ENCODE data around the gene ZNF329. TPM values are rescaled to one million over a fixed set of nuclear protein-coding genes. Genes with fewer than 3 reads are reported as not detected.
A peak's percentile ranks its signal among the peaks of the same experiment; 100 is the strongest.

The ZNF329 gene
- total and polyA plus RNA-seq, 2 experiments from 2014 or later: 1.8 to 18.4 TPM

DNA sequence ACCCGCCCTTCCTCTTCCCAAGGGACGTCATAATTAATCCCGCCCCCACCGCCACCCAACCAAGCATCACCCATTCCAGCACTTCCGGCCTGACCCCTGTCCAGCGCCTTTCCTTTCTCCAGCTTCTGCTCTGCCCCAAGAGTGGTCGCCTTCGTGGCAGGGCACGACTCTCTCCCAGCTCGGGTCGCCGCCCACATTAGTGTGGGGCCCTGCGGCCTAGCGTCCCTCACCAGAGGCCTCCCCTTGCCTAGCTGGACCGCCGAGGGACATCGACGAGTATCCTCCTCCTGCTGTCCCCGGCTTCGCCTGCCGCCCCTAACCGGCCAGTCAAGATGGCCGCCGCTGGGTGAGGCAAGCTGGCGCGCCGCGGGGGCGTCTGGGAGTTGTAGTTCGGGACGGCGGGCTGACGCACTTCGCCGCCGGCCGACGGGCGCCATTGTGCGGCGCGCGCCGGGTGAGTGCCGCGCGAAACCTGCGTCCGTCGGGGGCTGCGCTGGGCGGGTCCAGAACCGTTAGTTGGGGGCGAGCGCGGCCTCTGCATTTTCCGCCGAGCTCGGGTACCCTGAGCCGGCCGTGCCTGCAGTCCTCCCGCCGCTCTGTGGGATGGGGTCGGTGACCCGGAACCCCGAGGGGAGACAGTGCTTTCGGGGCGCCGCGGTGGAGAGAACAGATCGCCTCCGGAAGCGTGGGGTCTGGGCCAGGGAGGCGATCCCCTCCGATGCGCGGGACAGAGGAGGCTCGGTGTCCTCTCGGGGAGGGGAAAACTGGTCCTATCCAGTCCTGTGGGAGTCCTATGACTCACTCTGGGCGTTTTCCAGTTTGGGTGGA lies 32.6 kb upstream of the ZNF329 start, which contains the start of gene ZNF274:
Gene ZNF274 (plus strand): TSS at position 73 of the 828 bp plus-strand sequence. CDS start 905 bp downstream, outside the sequence.
- WGBS (ENCODE audit: low lambda C conversion rate, missing lambda C conversion rate): 1% methylated on average over 74 of the region's 80 CpGs
- peak; percentile 97 for DNase-seq (ENCODE audit: low spot score)
- no peaks in the 10 kb centered on the region for H3K27me3 ChIP-seq
- TF ChIP-seq, protein P1, sequence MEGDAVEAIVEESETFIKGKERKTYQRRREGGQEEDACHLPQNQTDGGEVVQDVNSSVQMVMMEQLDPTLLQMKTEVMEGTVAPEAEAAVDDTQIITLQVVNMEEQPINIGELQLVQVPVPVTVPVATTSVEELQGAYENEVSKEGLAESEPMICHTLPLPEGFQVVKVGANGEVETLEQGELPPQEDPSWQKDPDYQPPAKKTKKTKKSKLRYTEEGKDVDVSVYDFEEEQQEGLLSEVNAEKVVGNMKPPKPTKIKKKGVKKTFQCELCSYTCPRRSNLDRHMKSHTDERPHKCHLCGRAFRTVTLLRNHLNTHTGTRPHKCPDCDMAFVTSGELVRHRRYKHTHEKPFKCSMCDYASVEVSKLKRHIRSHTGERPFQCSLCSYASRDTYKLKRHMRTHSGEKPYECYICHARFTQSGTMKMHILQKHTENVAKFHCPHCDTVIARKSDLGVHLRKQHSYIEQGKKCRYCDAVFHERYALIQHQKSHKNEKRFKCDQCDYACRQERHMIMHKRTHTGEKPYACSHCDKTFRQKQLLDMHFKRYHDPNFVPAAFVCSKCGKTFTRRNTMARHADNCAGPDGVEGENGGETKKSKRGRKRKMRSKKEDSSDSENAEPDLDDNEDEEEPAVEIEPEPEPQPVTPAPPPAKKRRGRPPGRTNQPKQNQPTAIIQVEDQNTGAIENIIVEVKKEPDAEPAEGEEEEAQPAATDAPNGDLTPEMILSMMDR (IDR thresholded peaks at IDR 0.05; ENCODE audit: poor library complexity): no peak
- TF ChIP-seq EZH2 (IDR thresholded peaks at IDR 0.05; ENCODE audit: borderline replicate concordance): no peak
- TF ChIP-seq EZH2phosphoT487 (IDR thresholded peaks at IDR 0.05; ENCODE audit: low read depth, severe bottlenecking, unreplicated experiment): no peak
- H4K20me1 ChIP-seq (ENCODE audit: insufficient read depth, poor library complexity, severe bottlenecking): no peaks in the 10 kb centered on the region
- peak within 1 kb of the TSS; percentile 81 for H3K4me2 ChIP-seq
- no peaks in the 10 kb centered on the region for H3K9me2 ChIP-seq (replicated peaks; ENCODE audit: insufficient read depth)
- H3K36me3 ChIP-seq (replicated peaks; ENCODE audit: insufficient read depth, low read depth): peaks cover 19% of the 10 kb centered on the region
- no peaks in the 10 kb centered on the region for H3K4me1 ChIP-seq (ENCODE audit: insufficient read depth)
- peak within 1 kb of the TSS; percentile 95 for H2AFZ ChIP-seq
- H3K79me2 ChIP-seq: peaks cover 29% of the 10 kb centered on the region
- H3K27ac ChIP-seq: peak within 1 kb of the TSS; percentile 100
- H3K4me3 ChIP-seq: peak within 1 kb of the TSS; percentile 89
- H3K9me3 ChIP-seq (ENCODE audit: low read depth): peaks cover 73% of the 10 kb centered on the region

GRCh38 chr19:58182577-58182988 lies 32.0 kb upstream of the ZNF329 start:
- DNase-seq (ENCODE audit: low spot score): no peak
- H3K27me3 ChIP-seq: no peaks in the 10 kb centered on the region
- H3K27ac ChIP-seq: peak overlapping the region; percentile 100
- no peaks in the 10 kb centered on the region for H3K9me2 ChIP-seq (replicated peaks; ENCODE audit: insufficient read depth)
- H3K79me2 ChIP-seq: peaks cover 24% of the 10 kb centered on the region
- 41% methylated on average over 9 of the region's 17 CpGs for WGBS (ENCODE audit: low lambda C conversion rate, missing lambda C conversion rate)
- H2AFZ ChIP-seq: no peak overlapping the region
- no peaks in the 10 kb centered on the region for H3K4me1 ChIP-seq (ENCODE audit: insufficient read depth)
- H3K4me2 ChIP-seq: peak overlapping the region; percentile 81
- TF ChIP-seq EZH2phosphoT487 (IDR thresholded peaks at IDR 0.05; ENCODE audit: low read depth, severe bottlenecking, unreplicated experiment): no peak
- TF ChIP-seq, protein P1 (IDR thresholded peaks at IDR 0.05; ENCODE audit: poor library complexity): no peak
- no peak for TF ChIP-seq EZH2 (IDR thresholded peaks at IDR 0.05; ENCODE audit: borderline replicate concordance)
- peak overlapping the region; percentile 37 for H3K4me3 ChIP-seq
- H4K20me1 ChIP-seq (ENCODE audit: insufficient read depth, poor library complexity, severe bottlenecking): no peaks in the 10 kb centered on the region
- peaks cover 73% of the 10 kb centered on the region for H3K9me3 ChIP-seq (ENCODE audit: low read depth)
- H3K36me3 ChIP-seq (replicated peaks; ENCODE audit: insufficient read depth, low read depth): peaks cover 15% of the 10 kb centered on the region

GRCh38 chr19:58181902-58182576 lies 31.4 kb upstream of the ZNF329 start:
- H3K27me3 ChIP-seq: no peaks in the 10 kb centered on the region
- peaks cover 75% of the 10 kb centered on the region for H3K9me3 ChIP-seq (ENCODE audit: low read depth)
- 71% methylated on average over 4 of the region's 4 CpGs for WGBS (ENCODE audit: low lambda C conversion rate, missing lambda C conversion rate)
- H4K20me1 ChIP-seq (ENCODE audit: insufficient read depth, poor library complexity, severe bottlenecking): no peaks in the 10 kb centered on the region
- H3K36me3 ChIP-seq (replicated peaks; ENCODE audit: insufficient read depth, low read depth): peaks cover 10% of the 10 kb centered on the region
- H3K4me3 ChIP-seq: peak overlapping the region; percentile 37
- H3K4me1 ChIP-seq (ENCODE audit: insufficient read depth): no peaks in the 10 kb centered on the region
- no peak overlapping the region for H2AFZ ChIP-seq
- H3K27ac ChIP-seq: peak overlapping the region; percentile 100
- H3K4me2 ChIP-seq: peak overlapping the region; percentile 81
- DNase-seq (ENCODE audit: low spot score): no peak
- TF ChIP-seq, protein P1 (IDR thresholded peaks at IDR 0.05; ENCODE audit: poor library complexity): peak; percentile 29
- no peak for TF ChIP-seq EZH2phosphoT487 (IDR thresholded peaks at IDR 0.05; ENCODE audit: low read depth, severe bottlenecking, unreplicated experiment)
- TF ChIP-seq EZH2 (IDR thresholded peaks at IDR 0.05; ENCODE audit: borderline replicate concordance): no peak
- H3K9me2 ChIP-seq (replicated peaks; ENCODE audit: insufficient read depth): no peaks in the 10 kb centered on the region
- H3K79me2 ChIP-seq: peaks cover 24% of the 10 kb centered on the region
